Sigmoid colon (tissue), 4 donors: ENCODE results near the gene SHC3.

Experiments
- EP300 ChIP-seq, 4 donors: sonication (generic); formaldehyde crosslinking; IDR thresholded peaks; one replicate each; pipeline ENCODE4 v1.6.1; 2017; ENCODE audit warnings: antibody characterized with exemption in 4 of 4
- POLR2AphosphoS5 ChIP-seq, 4 donors: sonication (generic); formaldehyde crosslinking; IDR thresholded peaks; one replicate each; pipeline ENCODE4 v1.6.1; 2017; ENCODE audit warnings: antibody characterized with exemption in 4 of 4

DNA sequence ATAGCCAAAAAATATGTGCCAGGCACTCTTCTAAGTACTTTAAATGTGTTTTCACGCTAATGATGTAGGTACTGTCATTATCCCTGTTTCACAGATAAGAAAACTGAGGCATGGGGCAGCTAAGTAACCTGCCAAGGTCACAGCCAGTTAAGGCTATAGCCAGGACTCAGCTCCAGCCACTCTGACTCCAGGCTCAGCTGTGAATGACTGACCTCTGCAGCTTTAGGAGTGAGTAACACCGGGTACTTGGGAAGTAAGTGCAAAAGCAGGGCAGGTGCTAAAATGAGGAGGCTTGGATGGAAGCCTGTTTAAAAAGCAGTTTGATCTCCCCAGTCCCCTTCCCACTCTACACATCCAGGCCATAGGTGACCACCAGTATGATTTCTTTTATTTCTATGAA, 10.6 kb upstream of the SHC3 start:
- TF ChIP-seq POLR2AphosphoS5 (IDR thresholded peaks at IDR 0.05) (no peak), EP300 (IDR thresholded peaks at IDR 0.05) (no peak)
